ENCODE data around the gene INSRR. TPM values are rescaled to one million over a fixed set of nuclear protein-coding genes. Genes with fewer than 3 reads are reported as not detected.

The INSRR gene
- total RNA-seq, 1 experiment from 2014 or later: not detected

DNA sequence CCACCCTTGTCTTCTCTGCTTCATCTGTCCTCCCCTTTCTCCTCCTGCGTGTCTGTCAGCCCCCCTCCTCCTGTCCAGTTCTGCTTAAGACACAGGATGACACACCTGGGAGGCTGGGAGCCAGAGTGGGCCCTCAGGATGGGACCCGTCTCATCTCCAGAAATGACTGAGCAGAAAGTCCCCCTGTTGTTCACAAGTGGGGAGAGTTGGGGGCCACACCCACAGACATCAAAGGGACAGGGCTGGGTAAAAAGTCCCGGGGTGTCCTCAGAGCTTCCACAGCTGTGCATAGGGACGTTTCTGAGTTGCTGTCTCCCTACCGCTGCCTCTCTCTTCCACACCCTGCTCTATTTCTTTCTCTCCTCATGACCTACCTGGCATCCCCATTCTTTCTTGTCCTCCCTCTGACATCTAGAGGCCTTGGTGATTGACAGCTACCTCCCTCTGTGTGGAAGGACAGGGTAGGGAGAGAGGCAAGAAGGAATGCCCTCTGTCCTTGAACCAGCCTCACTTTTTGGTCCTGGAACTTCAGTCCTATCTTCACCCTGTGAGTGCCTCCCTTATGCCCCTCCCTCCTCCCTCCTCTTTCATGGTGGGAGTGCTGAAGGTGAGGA, 22.8 kb downstream of the INSRR start:
- ATAC-seq: no peak
- BruUV-seq (replicated peaks): no TSS peak
- in situ Hi-C loops (cut with HindIII; ENCODE audit: low pct_unique_long_range_greater_than_20kb, low sequenced_read_pairs): no loop called here
- intact Hi-C loops (cut with micrococcal nuclease; ENCODE audit: unreplicated experiment): no loop called here
- POLR2A ChIA-PET: no interaction called here
- DNase-seq (ENCODE audit: low read depth, low spot score): no peak
- no peak for TF ChIP-seq POLR2AphosphoS5 (IDR thresholded peaks at IDR 0.05; ENCODE audit: low read depth, low read length)
- TF ChIP-seq TCF7L2 (IDR thresholded peaks at IDR 0.05; ENCODE audit: low read depth, low read length): no peak
- TF ChIP-seq SIN3A (IDR thresholded peaks at IDR 0.05; ENCODE audit: borderline replicate concordance, insufficient read depth, low read depth, low read length): no peak
- TF ChIP-seq, protein P1, sequence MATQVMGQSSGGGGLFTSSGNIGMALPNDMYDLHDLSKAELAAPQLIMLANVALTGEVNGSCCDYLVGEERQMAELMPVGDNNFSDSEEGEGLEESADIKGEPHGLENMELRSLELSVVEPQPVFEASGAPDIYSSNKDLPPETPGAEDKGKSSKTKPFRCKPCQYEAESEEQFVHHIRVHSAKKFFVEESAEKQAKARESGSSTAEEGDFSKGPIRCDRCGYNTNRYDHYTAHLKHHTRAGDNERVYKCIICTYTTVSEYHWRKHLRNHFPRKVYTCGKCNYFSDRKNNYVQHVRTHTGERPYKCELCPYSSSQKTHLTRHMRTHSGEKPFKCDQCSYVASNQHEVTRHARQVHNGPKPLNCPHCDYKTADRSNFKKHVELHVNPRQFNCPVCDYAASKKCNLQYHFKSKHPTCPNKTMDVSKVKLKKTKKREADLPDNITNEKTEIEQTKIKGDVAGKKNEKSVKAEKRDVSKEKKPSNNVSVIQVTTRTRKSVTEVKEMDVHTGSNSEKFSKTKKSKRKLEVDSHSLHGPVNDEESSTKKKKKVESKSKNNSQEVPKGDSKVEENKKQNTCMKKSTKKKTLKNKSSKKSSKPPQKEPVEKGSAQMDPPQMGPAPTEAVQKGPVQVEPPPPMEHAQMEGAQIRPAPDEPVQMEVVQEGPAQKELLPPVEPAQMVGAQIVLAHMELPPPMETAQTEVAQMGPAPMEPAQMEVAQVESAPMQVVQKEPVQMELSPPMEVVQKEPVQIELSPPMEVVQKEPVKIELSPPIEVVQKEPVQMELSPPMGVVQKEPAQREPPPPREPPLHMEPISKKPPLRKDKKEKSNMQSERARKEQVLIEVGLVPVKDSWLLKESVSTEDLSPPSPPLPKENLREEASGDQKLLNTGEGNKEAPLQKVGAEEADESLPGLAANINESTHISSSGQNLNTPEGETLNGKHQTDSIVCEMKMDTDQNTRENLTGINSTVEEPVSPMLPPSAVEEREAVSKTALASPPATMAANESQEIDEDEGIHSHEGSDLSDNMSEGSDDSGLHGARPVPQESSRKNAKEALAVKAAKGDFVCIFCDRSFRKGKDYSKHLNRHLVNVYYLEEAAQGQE (IDR thresholded peaks at IDR 0.05; ENCODE audit: insufficient read depth in 1 of 2, low read depth in 2 of 2, low read length in 1 of 2): no peak
- no peak for TF ChIP-seq CTCF (IDR thresholded peaks at IDR 0.05)
- H3K27me3 ChIP-seq (ENCODE audit: control insufficient read depth, insufficient read depth, low read length): peaks cover 9% of the 10 kb centered on the region
- CTCF ChIA-PET: interaction anchor here (0.6 kb wide), 1 partner anchor 473 kb away, joined by 4 read pairs; no protein-coding TSS in a partner anchor
- H3K9me3 ChIP-seq (ENCODE audit: control insufficient read depth, insufficient read depth, low read depth, low read length): no peaks in the 10 kb centered on the region
- no peak overlapping the region for H3K4me3 ChIP-seq (ENCODE audit: low read depth in 2 of 2, low read length in 2 of 2)
- H3K27ac ChIP-seq (ENCODE audit: low read length): no peak overlapping the region
- no peaks in the 10 kb centered on the region for H3K4me1 ChIP-seq (ENCODE audit: control insufficient read depth, insufficient read depth, low read length)
- H3K36me3 ChIP-seq (ENCODE audit: control insufficient read depth, insufficient read depth, low read length): no peaks in the 10 kb centered on the region

DNA sequence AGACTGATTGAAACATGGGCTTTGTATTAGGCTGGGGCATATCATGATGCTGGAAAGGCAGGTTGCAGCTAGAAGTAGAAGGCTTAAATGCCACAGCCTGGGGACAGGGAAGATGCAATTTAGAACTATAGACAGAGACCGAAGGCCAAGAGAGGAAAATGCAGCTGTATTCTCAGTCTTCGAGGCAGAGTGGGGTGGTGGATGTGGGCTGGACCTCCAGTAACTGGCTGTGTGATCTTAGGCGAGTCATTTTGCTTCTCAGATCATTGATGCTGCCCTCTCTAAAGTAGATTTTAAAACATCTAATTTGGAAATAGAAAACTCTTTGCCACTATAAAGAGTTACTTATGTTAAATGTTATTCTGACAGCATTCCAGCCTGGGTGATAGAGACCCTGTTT, 24.6 kb downstream of the INSRR start:
- no peak overlapping the region for H3K27ac ChIP-seq (ENCODE audit: low read length)
- no peak overlapping the region for H3K4me3 ChIP-seq (ENCODE audit: low read depth in 2 of 2, low read length in 2 of 2)
- no peak for ATAC-seq
- H3K36me3 ChIP-seq (ENCODE audit: control insufficient read depth, insufficient read depth, low read length): no peaks in the 10 kb centered on the region
- in situ Hi-C loops (cut with HindIII; ENCODE audit: low pct_unique_long_range_greater_than_20kb, low sequenced_read_pairs) (no loop called here), intact Hi-C loops (cut with micrococcal nuclease; ENCODE audit: unreplicated experiment) (no loop called here)
- TF ChIP-seq TCF7L2 (IDR thresholded peaks at IDR 0.05; ENCODE audit: low read depth, low read length) (no peak), SIN3A (IDR thresholded peaks at IDR 0.05; ENCODE audit: borderline replicate concordance, insufficient read depth, low read depth, low read length) (no peak), CTCF (IDR thresholded peaks at IDR 0.05) (no peak), POLR2AphosphoS5 (IDR thresholded peaks at IDR 0.05; ENCODE audit: low read depth, low read length) (no peak)
- TF ChIP-seq, protein P1 (IDR thresholded peaks at IDR 0.05; ENCODE audit: insufficient read depth in 1 of 2, low read depth in 2 of 2, low read length in 1 of 2): no peak
- BruUV-seq (replicated peaks): no TSS peak
- no peaks in the 10 kb centered on the region for H3K4me1 ChIP-seq (ENCODE audit: control insufficient read depth, insufficient read depth, low read length)
- ChIA-PET POLR2A (no interaction called here), CTCF (interaction anchor here (0.5 to 0.6 kb wide), 2 partner anchors 8 to 25 kb away, joined by 4 to 7 read pairs; no protein-coding TSS in a partner anchor)
- no peaks in the 10 kb centered on the region for H3K9me3 ChIP-seq (ENCODE audit: control insufficient read depth, insufficient read depth, low read depth, low read length)
- DNase-seq (ENCODE audit: low read depth, low spot score): no peak
- peaks cover 9% of the 10 kb centered on the region for H3K27me3 ChIP-seq (ENCODE audit: control insufficient read depth, insufficient read depth, low read length)
